ENCODE results near the gene CLDN11.

The CLDN11 gene

GRCh38 chr3:170428095-170428494 lies 9.4 kb downstream of the CLDN11 start:
- FAIRE-seq, result no peak

GRCh38 chr3:170429050-170429449 lies 10.4 kb downstream of the CLDN11 start:
- no peak for FAIRE-seq

DNA sequence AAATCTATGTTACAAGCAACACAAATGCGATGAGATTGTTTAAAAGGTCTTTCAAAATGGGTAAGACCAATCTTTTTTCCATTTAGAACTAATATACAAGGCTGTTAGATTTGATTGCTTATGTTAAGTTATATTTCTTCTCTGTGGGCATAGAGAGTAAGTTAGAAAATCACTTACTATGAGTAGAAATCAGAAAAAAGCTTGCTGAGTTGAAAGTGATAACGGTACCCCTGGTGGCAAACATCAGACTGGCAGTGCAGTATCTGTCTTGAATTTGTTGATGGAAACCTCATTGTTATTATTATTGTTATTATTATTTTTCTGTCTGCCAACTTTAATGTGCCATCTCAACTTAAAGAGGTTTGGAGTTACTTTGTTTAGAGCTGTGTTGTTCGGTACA lies 12.4 kb downstream of the CLDN11 start:
- no peak for FAIRE-seq

GRCh38 chr3:170432416-170432815 lies 13.7 kb downstream of the CLDN11 start:
- no peak for FAIRE-seq

DNA sequence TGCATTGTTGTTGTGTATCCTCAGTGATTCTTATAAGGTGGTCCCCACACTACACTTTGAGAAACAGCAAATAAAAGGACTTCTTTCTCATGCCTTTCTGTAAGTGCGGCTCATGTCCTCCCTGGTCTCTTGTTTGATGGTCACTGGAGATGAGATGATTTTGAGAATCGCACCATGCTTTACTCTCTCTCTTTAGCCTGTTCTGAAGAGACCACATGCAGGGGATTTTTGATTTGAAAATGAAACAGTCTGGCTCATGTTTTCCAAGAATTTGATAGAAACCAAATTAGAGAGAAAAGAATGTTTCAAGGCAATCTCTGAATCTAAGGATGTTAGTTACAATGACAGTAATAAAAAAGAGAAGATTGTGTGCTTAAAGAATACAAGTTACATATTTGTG lies 18.0 kb downstream of the CLDN11 start:
- no peak for FAIRE-seq

GRCh38 chr3:170437176-170437575 lies 18.5 kb downstream of the CLDN11 start:
- FAIRE-seq, result no peak

GRCh38 chr3:170437696-170438407 lies 19.2 kb downstream of the CLDN11 start:
- FAIRE-seq, result no peak

GRCh38 chr3:170438836-170439235 lies 20.2 kb downstream of the CLDN11 start:
- peak; percentile 90 for FAIRE-seq

- FAIRE-seq, result no peak
These were observed 21.7 kb downstream of the CLDN11 start for GRCh38 chr3:170440344-170440743.

DNA sequence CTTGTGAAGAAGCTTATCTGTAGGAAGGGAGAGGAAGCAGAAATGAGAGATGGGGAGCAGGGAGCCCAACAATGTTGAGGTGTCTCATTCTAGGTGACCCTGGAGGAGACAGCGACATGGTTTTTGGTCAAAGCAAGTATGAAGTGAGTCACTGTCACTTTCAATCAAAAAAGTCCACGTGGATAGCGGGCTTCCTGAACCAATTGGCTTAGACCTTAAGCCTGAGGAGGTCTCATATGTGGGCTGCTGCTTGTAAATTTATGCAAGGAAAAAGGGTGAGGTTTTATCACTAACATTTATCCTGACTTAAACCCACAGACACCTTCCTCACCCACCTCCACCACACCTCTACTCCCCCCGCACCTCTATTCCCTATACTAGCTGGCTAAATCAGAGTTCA lies 22.7 kb downstream of the CLDN11 start:
- FAIRE-seq, result no peak

GRCh38 chr3:170442947-170443346 lies 24.3 kb downstream of the CLDN11 start:
- FAIRE-seq, result no peak

DNA sequence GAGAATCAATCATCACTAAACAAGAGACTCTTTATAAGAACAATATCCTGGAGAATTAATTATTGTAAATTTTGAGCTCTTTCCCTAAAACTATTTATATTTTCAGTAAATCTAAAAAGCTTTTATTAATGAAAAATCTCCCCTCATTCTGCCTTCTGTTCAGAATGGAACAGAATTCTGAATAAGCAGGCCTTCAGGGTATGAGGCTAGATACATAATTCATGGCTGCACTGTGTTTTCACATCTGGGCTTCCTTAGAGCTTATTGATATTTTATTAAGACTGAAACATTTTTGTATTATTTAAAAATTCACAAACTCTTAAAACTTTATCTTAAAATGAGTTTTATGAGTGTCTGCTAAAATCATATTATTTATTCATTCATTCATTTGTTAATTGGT lies 24.8 kb downstream of the CLDN11 start:
- no peak for FAIRE-seq

DNA sequence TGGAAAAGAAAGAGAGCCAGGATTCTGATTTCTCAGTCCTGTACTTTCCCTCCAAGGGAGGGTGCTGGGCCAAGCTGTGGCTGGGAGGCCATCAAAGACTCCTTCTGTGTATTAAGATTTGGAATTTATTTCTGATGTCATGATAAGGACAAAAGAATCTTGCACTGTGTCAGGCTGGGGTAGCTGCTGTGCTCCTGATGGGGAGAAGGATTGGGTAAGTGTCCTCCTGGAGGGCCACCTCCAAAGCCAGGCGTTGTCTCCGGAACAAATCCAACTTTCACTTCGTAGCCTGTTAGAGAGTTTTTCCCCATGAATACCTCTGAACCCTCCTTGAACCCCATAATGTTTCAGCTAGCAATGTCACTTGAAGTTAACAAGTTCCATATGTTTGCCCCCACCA lies 29.9 kb downstream of the CLDN11 start:
- FAIRE-seq, result no peak

DNA sequence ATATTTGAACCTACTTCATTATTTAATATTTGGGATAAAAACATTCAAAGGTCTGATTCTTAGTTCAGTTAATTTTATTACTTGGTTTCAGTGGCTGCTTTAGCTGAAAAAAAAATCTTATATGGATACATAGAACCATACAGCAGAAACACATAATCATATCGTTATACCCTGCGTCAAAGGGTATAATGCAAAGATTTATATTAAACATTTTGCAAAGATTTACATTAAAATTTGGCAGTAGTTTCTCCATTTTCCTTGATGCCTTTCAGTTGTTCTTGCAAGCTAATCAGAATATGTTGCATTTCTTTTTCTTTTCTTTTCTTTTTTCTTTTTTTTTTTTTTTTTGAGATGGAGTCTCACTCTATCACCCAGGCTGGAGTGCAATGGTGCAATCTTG lies 31.4 kb downstream of the CLDN11 start:
- no peak for FAIRE-seq

GRCh38 chr3:170454509-170454908 lies 35.8 kb downstream of the CLDN11 start:
- no peak for FAIRE-seq

DNA sequence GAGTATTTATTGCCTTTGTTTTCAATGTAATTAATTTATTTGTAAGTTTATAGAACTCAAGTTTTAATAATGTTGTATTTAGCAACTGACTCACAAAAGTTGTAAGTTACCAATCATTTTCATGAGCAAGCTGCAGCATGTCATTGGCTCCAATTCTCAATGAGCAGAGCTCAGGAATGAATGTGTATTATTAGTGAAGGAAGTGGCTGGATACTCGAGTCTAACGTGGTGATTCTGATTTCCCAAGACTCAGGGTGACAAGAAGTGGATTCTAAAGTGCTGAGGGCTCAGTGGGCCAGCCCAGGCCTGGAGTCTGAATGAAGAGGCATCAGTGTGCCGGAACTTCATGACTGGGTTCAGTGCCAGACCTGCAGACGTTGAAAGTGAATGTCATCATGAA lies 39.6 kb downstream of the CLDN11 start:
- no peak for FAIRE-seq

- no peak for FAIRE-seq
These were observed 44.3 kb downstream of the CLDN11 start for GRCh38 chr3:170463011-170463410.

- no peak for FAIRE-seq
These were observed 47.3 kb downstream of the CLDN11 start for GRCh38 chr3:170465955-170466354.

- no peak for FAIRE-seq
These were observed 48.3 kb downstream of the CLDN11 start for GRCh38 chr3:170467007-170467406.

- FAIRE-seq, result no peak
These were observed 49.0 kb downstream of the CLDN11 start for GRCh38 chr3:170467571-170468147.

- no peak for FAIRE-seq
These were observed 50.7 kb downstream of the CLDN11 start for GRCh38 chr3:170469151-170470062.

- no peak for FAIRE-seq
These were observed 51.7 kb downstream of the CLDN11 start for GRCh38 chr3:170470063-170471016.

GRCh38 chr3:170471149-170471548 lies 52.5 kb downstream of the CLDN11 start:
- FAIRE-seq, result no peak

All from G401.6 (cell line).